Muscle layer of colon (tissue), 2 donors: Measurements from ENCODE around the gene COL11A2.

ENCODE experiments used
- H3K27ac ChIP-seq: one replicate; pipeline ENCODE4 v1.7.0; 2013; ENCODE audit warnings: low read depth, mild to moderate bottlenecking, low read length, moderate library complexity
- H3K27me3 ChIP-seq, 2 donors: one replicate each; pipeline ENCODE4 v1.7.0; 2013; ENCODE audit warnings: low read length in 2 of 2, mild to moderate bottlenecking in 2 of 2; ENCODE audit not compliant: insufficient read depth in 2 of 2, control insufficient read depth in 1 of 2
- H3K36me3 ChIP-seq: one replicate; pipeline ENCODE4 v1.7.0; 2013; ENCODE audit warnings: mild to moderate bottlenecking, low read length; ENCODE audit not compliant: insufficient read depth
- H3K4me1 ChIP-seq: one replicate; pipeline ENCODE4 v1.7.0; 2013; ENCODE audit warnings: mild to moderate bottlenecking, low read length; ENCODE audit not compliant: insufficient read depth
- H3K4me3 ChIP-seq, 2 donors: one replicate each; pipeline ENCODE4 v1.7.0; 2013; ENCODE audit warnings: low read length in 2 of 2, low read depth in 1 of 2, mild to moderate bottlenecking in 1 of 2, moderate library complexity in 1 of 2
- H3K9ac ChIP-seq: one replicate; pipeline ENCODE4 v1.7.0; 2013; ENCODE audit warnings: low read length
- H3K9me3 ChIP-seq: one replicate; pipeline ENCODE4 v1.7.0; 2013; ENCODE audit warnings: mild to moderate bottlenecking, low read length
- donor health status: abdominal sarcoma.
- donor health status: Adenocarcinoma of cecum.

COL11A2 gene

GRCh38 chr6:33128318-33128717, 63.9 kb downstream of the COL11A2 start:
- Histone ChIP-seq H3K9me3 (no peaks in the 10 kb centered on the region), H3K4me3 (no peak overlapping the region), H3K4me1 (no peaks in the 10 kb centered on the region), H3K27me3 (no peaks in the 10 kb centered on the region), H3K9ac (no peak overlapping the region), H3K36me3 (no peaks in the 10 kb centered on the region), H3K27ac (no peak overlapping the region)

- Histone ChIP-seq H3K36me3 (no peaks in the 10 kb centered on the region), H3K9ac (no peak overlapping the region), H3K9me3 (no peaks in the 10 kb centered on the region), H3K4me3 (no peak overlapping the region), H3K27ac (no peak overlapping the region), H3K4me1 (no peaks in the 10 kb centered on the region), H3K27me3 (no peaks in the 10 kb centered on the region)
Observed at GRCh38 chr6:33126101-33126714, 66.1 kb downstream of the COL11A2 start.

GRCh38 chr6:33124947-33125346, 67.3 kb downstream of the COL11A2 start:
- Histone ChIP-seq H3K9me3 (no peaks in the 10 kb centered on the region), H3K4me1 (no peaks in the 10 kb centered on the region), H3K4me3 (no peak overlapping the region), H3K27ac (no peak overlapping the region), H3K36me3 (no peaks in the 10 kb centered on the region), H3K9ac (no peak overlapping the region), H3K27me3 (no peaks in the 10 kb centered on the region)

- H3K36me3 ChIP-seq: no peaks in the 10 kb centered on the region
- no peak overlapping the region for H3K9ac ChIP-seq
- H3K9me3 ChIP-seq: no peaks in the 10 kb centered on the region
- no peaks in the 10 kb centered on the region for H3K4me1 ChIP-seq
- H3K27me3 ChIP-seq: no peaks in the 10 kb centered on the region
- H3K27ac ChIP-seq: no peak overlapping the region
- no peak overlapping the region for H3K4me3 ChIP-seq
Observed at GRCh38 chr6:33124525-33124901, 67.8 kb downstream of the COL11A2 start.

- Histone ChIP-seq H3K4me1 (no peaks in the 10 kb centered on the region), H3K9ac (no peak overlapping the region), H3K27ac (no peak overlapping the region), H3K9me3 (no peaks in the 10 kb centered on the region), H3K4me3 (no peak overlapping the region), H3K27me3 (no peaks in the 10 kb centered on the region), H3K36me3 (no peaks in the 10 kb centered on the region)
Observed at GRCh38 chr6:33123732-33124524, 68.3 kb downstream of the COL11A2 start.

- H3K9me3 ChIP-seq: no peaks in the 10 kb centered on the region
- no peaks in the 10 kb centered on the region for H3K36me3 ChIP-seq
- peaks cover 0 to 2% of the 10 kb centered on the region in 2 donors for H3K27me3 ChIP-seq
- no peaks in the 10 kb centered on the region for H3K4me1 ChIP-seq
- H3K4me3 ChIP-seq: no peak overlapping the region
- no peak overlapping the region for H3K27ac ChIP-seq
- H3K9ac ChIP-seq: no peak overlapping the region
Observed at GRCh38 chr6:33123181-33123580, 69.1 kb downstream of the COL11A2 start.

GRCh38 chr6:33120001-33120400, 72.3 kb downstream of the COL11A2 start:
- H3K27me3 ChIP-seq: peaks cover 14 to 30% of the 10 kb centered on the region in 2 donors
- no peak overlapping the region for H3K4me3 ChIP-seq
- H3K9ac ChIP-seq: no peak overlapping the region
- H3K4me1 ChIP-seq: peaks cover 7% of the 10 kb centered on the region
- no peak overlapping the region for H3K27ac ChIP-seq
- H3K9me3 ChIP-seq: no peaks in the 10 kb centered on the region
- no peaks in the 10 kb centered on the region for H3K36me3 ChIP-seq

GRCh38 chr6:33118525-33119123, 73.6 kb downstream of the COL11A2 start:
- H3K9ac ChIP-seq: no peak overlapping the region
- H3K36me3 ChIP-seq: no peaks in the 10 kb centered on the region
- H3K27ac ChIP-seq: no peak overlapping the region
- peaks cover 7% of the 10 kb centered on the region for H3K4me1 ChIP-seq
- H3K9me3 ChIP-seq: no peaks in the 10 kb centered on the region
- H3K4me3 ChIP-seq: no peak overlapping the region
- peaks cover 15 to 33% of the 10 kb centered on the region in 2 donors for H3K27me3 ChIP-seq

- H3K27ac ChIP-seq: no peak overlapping the region
- peaks cover 21 to 38% of the 10 kb centered on the region in 2 donors for H3K27me3 ChIP-seq
- peaks cover 7% of the 10 kb centered on the region for H3K4me1 ChIP-seq
- no peaks in the 10 kb centered on the region for H3K9me3 ChIP-seq
- H3K4me3 ChIP-seq: no peak overlapping the region
- no peak overlapping the region for H3K9ac ChIP-seq
- no peaks in the 10 kb centered on the region for H3K36me3 ChIP-seq
Observed at GRCh38 chr6:33117811-33118277, 74.4 kb downstream of the COL11A2 start.

- no peak overlapping the region for H3K9ac ChIP-seq
- no peaks in the 10 kb centered on the region for H3K9me3 ChIP-seq
- H3K36me3 ChIP-seq: no peaks in the 10 kb centered on the region
- no peak overlapping the region for H3K4me3 ChIP-seq
- H3K27ac ChIP-seq: no peak overlapping the region
- H3K4me1 ChIP-seq: peaks cover 7% of the 10 kb centered on the region
- H3K27me3 ChIP-seq: peaks cover 21 to 44% of the 10 kb centered on the region in 2 donors
Observed at GRCh38 chr6:33116841-33117711, 75.2 kb downstream of the COL11A2 start.

GRCh38 chr6:33116417-33116816, 75.8 kb downstream of the COL11A2 start:
- Histone ChIP-seq H3K36me3 (no peaks in the 10 kb centered on the region), H3K9ac (no peak overlapping the region), H3K4me3 (no peak overlapping the region), H3K27ac (no peak overlapping the region), H3K9me3 (no peaks in the 10 kb centered on the region), H3K4me1 (peaks cover 7% of the 10 kb centered on the region), H3K27me3 (peaks cover 21 to 44% of the 10 kb centered on the region in 2 donors)
